IMR-90 (cell line): ENCODE measurements around the gene ELL.

Experiments used
- BHLHE40 ChIP-seq: fragments of 150-350 bp; IDR thresholded peaks from 2 replicates; pipeline ENCODE4 v1.6.1; 2016; ENCODE audit warnings: mild to moderate bottlenecking, low read depth, low read length
- CEBPB ChIP-seq: IDR thresholded peaks from 2 replicates; pipeline ENCODE4 v1.6.1; 2012; ENCODE audit warnings: low read depth, low read length, improper control_type of control experiment
- CHD1 ChIP-seq: IDR thresholded peaks from 2 replicates; pipeline ENCODE4 v1.6.1; 2012; ENCODE audit warnings: low read depth, low read length, improper control_type of control experiment
- CTCF ChIP-seq: conservative IDR thresholded peaks from 2 replicates; pipeline ENCODE4 v1.5.1; 2012; ENCODE audit warnings: mild to moderate bottlenecking, low read depth, low read length, improper control_type of control experiment
- ELK1 ChIP-seq: fragments of 150-350 bp; IDR thresholded peaks from 2 replicates; pipeline ENCODE4 v1.6.1; 2016; ENCODE audit warnings: low read depth, mild to moderate bottlenecking, low read length, moderate library complexity, borderline replicate concordance
- FOS ChIP-seq: fragments of 150-350 bp; IDR thresholded peaks from 2 replicates; pipeline ENCODE4 v1.6.1; 2016; ENCODE audit warnings: low read depth, low read length
- MAFK ChIP-seq: IDR thresholded peaks from 2 replicates; pipeline ENCODE4 v1.6.1; 2012; ENCODE audit warnings: low read depth, low read length, improper control_type of control experiment
- MAZ ChIP-seq: IDR thresholded peaks from 2 replicates; pipeline ENCODE4 v1.6.1; 2012; ENCODE audit warnings: low read depth, mild to moderate bottlenecking, low read length, improper control_type of control experiment, moderate library complexity, borderline replicate concordance
- MXI1 ChIP-seq: IDR thresholded peaks from 2 replicates; pipeline ENCODE4 v1.6.1; 2012; ENCODE audit warnings: low read depth, mild to moderate bottlenecking, low read length, moderate library complexity, borderline replicate concordance
- POLR2A ChIP-seq: IDR thresholded peaks from 2 replicates; pipeline ENCODE4 v1.6.1; 2012; ENCODE audit warnings: mild to moderate bottlenecking, low read depth, low read length
- RAD21 ChIP-seq: IDR thresholded peaks from 2 replicates; pipeline ENCODE4 v1.6.1; 2012; ENCODE audit warnings: low read length, improper control_type of control experiment
- RFX5 ChIP-seq: IDR thresholded peaks from 2 replicates; pipeline ENCODE4 v1.8.0; 2012; ENCODE audit warnings: low read depth, mild to moderate bottlenecking, low read length, moderate library complexity
- USF2 ChIP-seq: fragments of 150-350 bp; IDR thresholded peaks from 2 replicates; pipeline ENCODE4 v1.6.1; 2017; ENCODE audit warnings: mild to moderate bottlenecking, antibody characterized with exemption, low read length, low read depth

- TF ChIP-seq RAD21 (no peak), CTCF (no peak), ELK1 (no peak), BHLHE40 (no peak), MXI1 (no peak), FOS (no peak), RFX5 (no peak), POLR2A (no peak), CHD1 (no peak), MAFK (no peak), USF2 (no peak), CEBPB (no peak), MAZ (no peak)
Measured at GRCh38 chr19:18475762-18476331, 46.0 kb downstream of the ELL start.
